HG03039 (cell line): ENCODE data around the gene ZNF883.

ENCODE experiments used
- ATAC-seq: cut with Tn5 transposase; IDR thresholded peaks from one replicate; pipeline ENCODE4 v1.9.1; 2021; ENCODE audit warnings: mild to moderate bottlenecking, moderate library complexity; ENCODE audit not compliant: unreplicated experiment

Gene ZNF883

DNA sequence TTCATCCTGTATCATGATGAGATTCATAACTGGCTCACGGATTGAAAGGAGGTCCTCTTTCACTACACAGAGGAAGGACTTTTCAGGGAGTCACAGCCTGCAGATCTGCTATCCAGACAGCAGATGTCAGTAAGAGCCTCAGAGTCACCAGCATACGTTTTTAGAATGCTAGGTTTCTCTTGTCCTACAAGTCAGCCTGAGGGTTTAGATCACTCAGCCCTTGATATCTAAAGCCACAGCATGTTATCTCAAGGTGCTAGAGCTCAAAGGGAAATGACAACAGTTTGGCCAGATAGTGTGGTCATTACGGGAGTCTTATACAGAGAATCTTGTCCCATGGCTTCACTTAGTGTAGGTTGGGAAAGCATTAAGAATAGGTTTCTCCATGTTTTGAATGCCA lies 90.4 kb downstream of the ZNF883 start:
- ATAC-seq: no peak

GRCh38 chr9:112917987-112918362 lies 94.0 kb downstream of the ZNF883 start:
- ATAC-seq: no peak

DNA sequence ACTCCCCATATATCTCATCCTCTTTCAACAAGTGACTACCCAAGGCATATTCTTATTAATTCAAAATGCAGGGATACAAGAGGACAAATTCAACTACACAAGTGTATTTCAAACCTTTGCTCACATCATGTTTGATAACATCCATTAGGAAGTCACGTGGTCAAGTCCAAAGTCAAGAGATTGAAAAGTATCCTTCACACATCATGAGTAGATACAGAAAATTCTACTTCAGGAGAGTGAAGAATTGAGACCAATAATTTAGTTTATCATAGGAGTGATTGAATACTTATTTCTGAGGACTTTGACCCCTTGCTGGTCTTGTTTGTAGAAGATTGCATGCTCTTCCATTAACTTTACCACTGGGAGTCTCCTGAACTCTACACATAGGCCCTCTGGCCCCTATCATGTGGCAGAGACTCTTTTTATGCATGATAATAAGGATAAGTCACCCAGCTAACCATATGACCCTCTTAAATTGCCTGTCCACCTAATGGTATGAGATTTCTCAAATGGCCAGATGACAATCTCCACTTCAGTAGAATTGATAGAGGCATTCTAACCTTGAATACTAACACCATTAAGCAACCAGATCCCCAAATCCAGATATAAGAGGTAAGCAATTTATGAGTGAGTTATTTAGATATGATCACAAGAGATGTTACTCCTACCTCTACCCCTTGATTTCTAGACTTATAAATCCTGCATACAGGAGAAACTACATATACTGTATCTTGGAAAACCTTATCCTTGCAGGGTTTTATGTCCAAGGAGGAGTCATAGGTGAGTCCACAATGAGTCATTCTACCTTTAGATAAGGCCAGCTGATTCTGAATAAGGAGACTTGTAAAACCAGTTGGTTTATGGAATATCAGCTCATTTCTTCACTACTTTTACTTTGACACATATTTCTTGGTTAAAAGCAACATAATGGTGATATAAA lies 94.7 kb downstream of the ZNF883 start:
- ATAC-seq: no peak

- ATAC-seq: no peak
Observed at GRCh38 chr9:112914524-112914923, 97.5 kb downstream of the ZNF883 start.

GRCh38 chr9:112913326-112913725 lies 98.7 kb downstream of the ZNF883 start:
- no peak for ATAC-seq

GRCh38 chr9:112912636-112913035 lies 99.4 kb downstream of the ZNF883 start:
- ATAC-seq: no peak

- no peak for ATAC-seq
Observed at GRCh38 chr9:112911736-112912135, 100.3 kb downstream of the ZNF883 start.
